GM23338 (cell line): Measurements from ENCODE around the gene GNB5.

Source experiments
- CREB1 ChIP-seq: fragments of 250-450 bp; sonication (Bioruptor Pico); IDR thresholded peaks from 2 replicates; pipeline ENCODE4 v1.5.0; 2020; ENCODE audit warnings: low read depth, mild to moderate bottlenecking, moderate library complexity
- CTCF ChIP-seq, 2 experiments: fragments of 200-600 bp in 1 of 2; sonication (generic) in 1 of 2; conservative IDR thresholded peaks; 2 replicates each; pipeline versions ENCODE4 v1.5.1 to v1.6.1; 2016 to 2017; ENCODE audit warnings: antibody characterized with exemption in 2 of 2, low read depth in 2 of 2, mild to moderate bottlenecking in 2 of 2, moderate library complexity in 1 of 2
- ETS1 ChIP-seq: IDR thresholded peaks from 2 replicates; pipeline ENCODE4 v1.6.1; 2016; ENCODE audit warnings: antibody characterized with exemption
- EZH2 ChIP-seq: fragments of 200-600 bp; sonication (generic); IDR thresholded peaks from one replicate; pipeline ENCODE4 v1.8.0; 2017; ENCODE audit warnings: antibody characterized with exemption, mild to moderate bottlenecking, low read depth; ENCODE audit not compliant: unreplicated experiment
- EZH2phosphoT487 ChIP-seq: fragments of 200-600 bp; sonication (generic); IDR thresholded peaks from one replicate; pipeline ENCODE4 v1.8.1; 2018; ENCODE audit warnings: antibody characterized with exemption; ENCODE audit not compliant: unreplicated experiment
- JUNB ChIP-seq: IDR thresholded peaks from one replicate; pipeline ENCODE4 v1.6.1; 2016; ENCODE audit warnings: antibody characterized with exemption; ENCODE audit not compliant: unreplicated experiment
- POLR2AphosphoS5 ChIP-seq: IDR thresholded peaks from 2 replicates; pipeline ENCODE4 v1.6.1; 2016; ENCODE audit warnings: antibody characterized with exemption, low read depth
- STAT1 ChIP-seq: IDR thresholded peaks from one replicate; pipeline ENCODE4 v1.6.1; 2016; ENCODE audit warnings: antibody characterized with exemption; ENCODE audit not compliant: unreplicated experiment
- ZNF114 ChIP-seq: fragments of 250-450 bp; sonication (Bioruptor Pico); IDR thresholded peaks from 2 replicates; pipeline ENCODE4 v1.5.0; 2020; ENCODE audit warnings: mild to moderate bottlenecking, moderate library complexity
- TF ChIP-seq, protein P1 (sequence below): IDR thresholded peaks from one replicate; pipeline ENCODE4 v1.6.1; 2018; ENCODE audit warnings: antibody characterized with exemption; ENCODE audit not compliant: unreplicated experiment
- TF ChIP-seq, protein P2 (sequence below): fragments of 250-450 bp; sonication (Bioruptor Pico); IDR thresholded peaks from 2 replicates; pipeline ENCODE4 v1.5.0; 2020; ENCODE audit warnings: mild to moderate bottlenecking, moderate library complexity

DNA sequence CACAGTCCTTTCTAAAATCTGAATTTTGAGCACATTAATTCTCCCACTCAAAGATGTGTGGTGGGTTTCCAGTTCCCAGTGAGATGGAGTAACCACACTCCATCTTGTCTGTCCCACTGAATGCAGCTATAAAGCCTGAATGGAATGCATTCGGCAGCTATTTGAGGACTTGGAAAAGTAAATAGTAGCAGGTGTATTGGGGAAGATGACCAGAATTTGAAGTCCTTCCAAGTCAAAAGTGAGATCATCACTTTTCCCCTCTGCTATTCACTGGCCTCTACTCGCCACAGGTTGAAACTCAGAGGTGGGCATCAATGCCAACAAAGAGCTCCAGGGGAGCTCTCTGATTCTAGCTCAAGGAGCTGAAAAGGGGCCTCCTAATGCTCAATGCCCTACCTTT lies 8.1 kb upstream of the GNB5 start:
- no peak for TF ChIP-seq CTCF (conservative IDR thresholded peaks at IDR 0.05; ENCODE audit: low read depth in 2 of 2)
- TF ChIP-seq EZH2phosphoT487, result no peak
- no peak for TF ChIP-seq CREB1 (CRISPR knock-in tag)
- no peak for TF ChIP-seq EZH2
- no peak for TF ChIP-seq POLR2AphosphoS5
- TF ChIP-seq, protein P1, sequence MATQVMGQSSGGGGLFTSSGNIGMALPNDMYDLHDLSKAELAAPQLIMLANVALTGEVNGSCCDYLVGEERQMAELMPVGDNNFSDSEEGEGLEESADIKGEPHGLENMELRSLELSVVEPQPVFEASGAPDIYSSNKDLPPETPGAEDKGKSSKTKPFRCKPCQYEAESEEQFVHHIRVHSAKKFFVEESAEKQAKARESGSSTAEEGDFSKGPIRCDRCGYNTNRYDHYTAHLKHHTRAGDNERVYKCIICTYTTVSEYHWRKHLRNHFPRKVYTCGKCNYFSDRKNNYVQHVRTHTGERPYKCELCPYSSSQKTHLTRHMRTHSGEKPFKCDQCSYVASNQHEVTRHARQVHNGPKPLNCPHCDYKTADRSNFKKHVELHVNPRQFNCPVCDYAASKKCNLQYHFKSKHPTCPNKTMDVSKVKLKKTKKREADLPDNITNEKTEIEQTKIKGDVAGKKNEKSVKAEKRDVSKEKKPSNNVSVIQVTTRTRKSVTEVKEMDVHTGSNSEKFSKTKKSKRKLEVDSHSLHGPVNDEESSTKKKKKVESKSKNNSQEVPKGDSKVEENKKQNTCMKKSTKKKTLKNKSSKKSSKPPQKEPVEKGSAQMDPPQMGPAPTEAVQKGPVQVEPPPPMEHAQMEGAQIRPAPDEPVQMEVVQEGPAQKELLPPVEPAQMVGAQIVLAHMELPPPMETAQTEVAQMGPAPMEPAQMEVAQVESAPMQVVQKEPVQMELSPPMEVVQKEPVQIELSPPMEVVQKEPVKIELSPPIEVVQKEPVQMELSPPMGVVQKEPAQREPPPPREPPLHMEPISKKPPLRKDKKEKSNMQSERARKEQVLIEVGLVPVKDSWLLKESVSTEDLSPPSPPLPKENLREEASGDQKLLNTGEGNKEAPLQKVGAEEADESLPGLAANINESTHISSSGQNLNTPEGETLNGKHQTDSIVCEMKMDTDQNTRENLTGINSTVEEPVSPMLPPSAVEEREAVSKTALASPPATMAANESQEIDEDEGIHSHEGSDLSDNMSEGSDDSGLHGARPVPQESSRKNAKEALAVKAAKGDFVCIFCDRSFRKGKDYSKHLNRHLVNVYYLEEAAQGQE, result no peak
- TF ChIP-seq JUNB, result no peak
- no peak for TF ChIP-seq STAT1
- TF ChIP-seq, protein P2, sequence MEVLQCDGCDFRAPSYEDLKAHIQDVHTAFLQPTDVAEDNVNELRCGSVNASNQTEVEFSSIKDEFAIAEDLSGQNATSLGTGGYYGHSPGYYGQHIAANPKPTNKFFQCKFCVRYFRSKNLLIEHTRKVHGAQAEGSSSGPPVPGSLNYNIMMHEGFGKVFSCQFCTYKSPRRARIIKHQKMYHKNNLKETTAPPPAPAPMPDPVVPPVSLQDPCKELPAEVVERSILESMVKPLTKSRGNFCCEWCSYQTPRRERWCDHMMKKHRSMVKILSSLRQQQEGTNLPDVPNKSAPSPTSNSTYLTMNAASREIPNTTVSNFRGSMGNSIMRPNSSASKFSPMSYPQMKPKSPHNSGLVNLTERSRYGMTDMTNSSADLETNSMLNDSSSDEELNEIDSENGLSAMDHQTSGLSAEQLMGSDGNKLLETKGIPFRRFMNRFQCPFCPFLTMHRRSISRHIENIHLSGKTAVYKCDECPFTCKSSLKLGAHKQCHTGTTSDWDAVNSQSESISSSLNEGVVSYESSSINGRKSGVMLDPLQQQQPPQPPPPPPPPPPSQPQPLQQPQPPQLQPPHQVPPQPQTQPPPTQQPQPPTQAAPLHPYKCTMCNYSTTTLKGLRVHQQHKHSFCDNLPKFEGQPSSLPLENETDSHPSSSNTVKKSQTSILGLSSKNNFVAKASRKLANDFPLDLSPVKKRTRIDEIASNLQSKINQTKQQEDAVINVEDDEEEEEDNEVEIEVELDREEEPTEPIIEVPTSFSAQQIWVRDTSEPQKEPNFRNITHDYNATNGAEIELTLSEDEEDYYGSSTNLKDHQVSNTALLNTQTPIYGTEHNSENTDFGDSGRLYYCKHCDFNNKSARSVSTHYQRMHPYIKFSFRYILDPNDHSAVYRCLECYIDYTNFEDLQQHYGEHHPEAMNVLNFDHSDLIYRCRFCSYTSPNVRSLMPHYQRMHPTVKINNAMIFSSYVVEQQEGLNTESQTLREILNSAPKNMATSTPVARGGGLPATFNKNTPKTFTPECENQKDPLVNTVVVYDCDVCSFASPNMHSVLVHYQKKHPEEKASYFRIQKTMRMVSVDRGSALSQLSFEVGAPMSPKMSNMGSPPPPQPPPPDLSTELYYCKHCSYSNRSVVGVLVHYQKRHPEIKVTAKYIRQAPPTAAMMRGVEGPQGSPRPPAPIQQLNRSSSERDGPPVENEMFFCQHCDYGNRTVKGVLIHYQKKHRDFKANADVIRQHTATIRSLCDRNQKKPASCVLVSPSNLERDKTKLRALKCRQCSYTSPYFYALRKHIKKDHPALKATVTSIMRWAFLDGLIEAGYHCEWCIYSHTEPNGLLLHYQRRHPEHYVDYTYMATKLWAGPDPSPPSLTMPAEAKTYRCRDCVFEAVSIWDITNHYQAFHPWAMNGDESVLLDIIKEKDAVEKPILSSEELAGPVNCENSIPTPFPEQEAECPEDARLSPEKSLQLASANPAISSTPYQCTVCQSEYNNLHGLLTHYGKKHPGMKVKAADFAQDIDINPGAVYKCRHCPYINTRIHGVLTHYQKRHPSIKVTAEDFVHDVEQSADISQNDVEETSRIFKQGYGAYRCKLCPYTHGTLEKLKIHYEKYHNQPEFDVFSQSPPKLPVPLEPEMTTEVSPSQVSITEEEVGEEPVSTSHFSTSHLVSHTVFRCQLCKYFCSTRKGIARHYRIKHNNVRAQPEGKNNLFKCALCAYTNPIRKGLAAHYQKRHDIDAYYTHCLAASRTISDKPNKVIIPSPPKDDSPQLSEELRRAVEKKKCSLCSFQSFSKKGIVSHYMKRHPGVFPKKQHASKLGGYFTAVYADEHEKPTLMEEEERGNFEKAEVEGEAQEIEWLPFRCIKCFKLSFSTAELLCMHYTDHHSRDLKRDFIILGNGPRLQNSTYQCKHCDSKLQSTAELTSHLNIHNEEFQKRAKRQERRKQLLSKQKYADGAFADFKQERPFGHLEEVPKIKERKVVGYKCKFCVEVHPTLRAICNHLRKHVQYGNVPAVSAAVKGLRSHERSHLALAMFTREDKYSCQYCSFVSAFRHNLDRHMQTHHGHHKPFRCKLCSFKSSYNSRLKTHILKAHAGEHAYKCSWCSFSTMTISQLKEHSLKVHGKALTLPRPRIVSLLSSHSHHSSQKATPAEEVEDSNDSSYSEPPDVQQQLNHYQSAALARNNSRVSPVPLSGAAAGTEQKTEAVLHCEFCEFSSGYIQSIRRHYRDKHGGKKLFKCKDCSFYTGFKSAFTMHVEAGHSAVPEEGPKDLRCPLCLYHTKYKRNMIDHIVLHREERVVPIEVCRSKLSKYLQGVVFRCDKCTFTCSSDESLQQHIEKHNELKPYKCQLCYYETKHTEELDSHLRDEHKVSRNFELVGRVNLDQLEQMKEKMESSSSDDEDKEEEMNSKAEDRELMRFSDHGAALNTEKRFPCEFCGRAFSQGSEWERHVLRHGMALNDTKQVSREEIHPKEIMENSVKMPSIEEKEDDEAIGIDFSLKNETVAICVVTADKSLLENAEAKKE (CRISPR knock-in tag), result no peak
- TF ChIP-seq ETS1, result no peak
- TF ChIP-seq ZNF114 (CRISPR knock-in tag), result no peak
